GM21576 (cell line): ENCODE results near the gene BTNL9.
"Not testable (repeated sequence)": the region's sequence is repeated elsewhere in the genome, so short reads cannot be mapped to it uniquely, and the experiment has no call there.

Source experiments
- ATAC-seq: cut with Tn5 transposase; IDR thresholded peaks from one replicate; pipeline ENCODE4 v1.9.1; 2021; ENCODE audit warnings: mild to moderate bottlenecking, moderate library complexity; ENCODE audit not compliant: unreplicated experiment

BTNL9 gene

GRCh38 chr5:181042722-181043121 lies 2.7 kb downstream of the BTNL9 start:
- ATAC-seq: no peak

DNA sequence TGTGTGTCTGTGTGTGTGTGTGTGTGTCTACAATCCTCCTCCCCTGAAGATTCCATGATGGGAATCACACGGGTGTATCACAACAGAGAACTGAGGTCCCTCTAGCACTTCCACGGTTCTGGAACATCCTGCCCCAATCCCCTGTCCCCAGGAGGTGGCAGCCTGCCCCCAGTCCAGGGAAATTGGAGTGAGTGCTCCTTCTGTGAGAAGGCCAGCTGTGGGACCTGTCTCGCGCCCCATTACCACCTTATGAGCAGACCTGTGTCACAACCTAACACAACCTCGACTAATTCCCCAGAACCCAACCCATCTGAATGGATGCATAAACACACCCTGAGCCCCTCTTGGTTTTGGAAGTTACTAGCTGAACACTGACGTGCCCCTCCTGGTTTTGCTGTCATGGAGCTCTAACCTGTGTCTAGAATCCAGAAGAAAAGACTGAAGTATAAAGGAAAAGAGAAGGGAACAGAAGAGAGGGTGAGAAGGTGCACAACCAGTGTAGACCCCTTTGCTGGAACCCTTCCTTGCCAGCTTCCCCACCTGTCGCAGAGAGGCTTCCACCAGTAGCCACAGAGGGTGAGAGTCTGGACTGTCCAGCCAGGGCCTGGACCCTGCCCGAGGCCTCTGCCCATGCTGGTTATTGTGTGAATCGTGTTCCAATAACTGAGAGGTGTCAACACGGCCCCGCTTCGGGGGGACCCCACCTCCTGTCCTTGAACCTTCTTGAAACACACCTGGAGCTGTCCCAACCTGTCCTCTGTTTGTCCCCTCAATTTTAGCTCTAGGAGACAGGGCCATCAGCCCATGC lies 3.4 kb downstream of the BTNL9 start:
- no peak for ATAC-seq

DNA sequence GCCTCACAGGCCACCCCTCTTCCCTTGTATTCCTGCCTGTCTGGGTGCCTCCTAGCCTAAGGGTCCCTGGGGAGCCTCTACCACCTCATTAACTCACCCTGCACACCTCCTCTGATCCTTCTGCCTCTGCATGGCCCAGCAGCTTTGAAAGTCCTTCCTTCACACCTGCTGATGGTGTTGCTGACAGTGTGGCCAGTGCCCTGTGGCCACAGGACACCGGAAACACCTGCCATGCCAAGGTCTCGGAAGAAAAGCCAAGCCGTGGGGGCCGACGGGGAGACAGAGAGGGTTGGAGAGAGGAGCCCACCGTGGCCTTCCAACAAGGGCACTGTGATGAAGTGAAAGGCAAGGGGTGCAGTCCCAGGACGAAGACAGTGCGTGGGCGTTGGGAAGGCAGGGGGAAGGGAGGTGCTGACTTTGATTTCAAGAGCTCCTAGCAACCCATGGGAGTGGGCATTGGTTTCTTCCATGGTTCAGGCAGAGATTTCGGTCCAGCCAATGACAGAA lies 4.1 kb downstream of the BTNL9 start:
- ATAC-seq: no peak

DNA sequence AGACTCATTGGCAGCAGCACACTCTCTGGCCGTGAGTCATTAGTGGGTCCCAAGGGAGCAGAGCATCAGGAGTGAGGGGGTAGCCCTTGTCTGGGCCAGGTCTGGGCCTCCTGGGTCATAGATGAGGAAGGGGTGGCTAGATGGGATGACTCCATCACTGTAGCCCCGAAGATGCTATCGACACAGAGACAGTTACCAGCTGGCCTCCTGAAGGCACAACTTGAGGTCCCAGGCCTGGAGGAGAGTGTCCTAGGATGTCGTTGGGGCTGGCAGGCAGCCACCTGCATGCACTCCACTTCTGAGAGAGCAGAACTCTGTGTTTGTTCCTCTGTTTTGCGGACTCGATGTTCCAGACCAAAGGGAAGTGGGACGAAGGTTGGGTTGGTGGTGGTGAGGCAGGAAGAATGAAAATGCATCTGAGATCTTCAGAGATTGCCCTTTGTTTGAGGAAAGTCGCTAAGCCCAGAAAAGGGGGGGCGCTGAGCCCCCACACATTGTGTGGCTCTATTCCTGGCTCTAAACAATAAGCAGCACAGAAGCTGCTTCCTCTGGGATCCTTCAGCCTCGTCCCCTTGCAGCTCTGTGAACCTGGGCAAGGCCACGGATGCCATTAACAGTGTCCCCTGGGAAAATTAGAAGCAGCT lies 4.7 kb downstream of the BTNL9 start:
- no peak for ATAC-seq

DNA sequence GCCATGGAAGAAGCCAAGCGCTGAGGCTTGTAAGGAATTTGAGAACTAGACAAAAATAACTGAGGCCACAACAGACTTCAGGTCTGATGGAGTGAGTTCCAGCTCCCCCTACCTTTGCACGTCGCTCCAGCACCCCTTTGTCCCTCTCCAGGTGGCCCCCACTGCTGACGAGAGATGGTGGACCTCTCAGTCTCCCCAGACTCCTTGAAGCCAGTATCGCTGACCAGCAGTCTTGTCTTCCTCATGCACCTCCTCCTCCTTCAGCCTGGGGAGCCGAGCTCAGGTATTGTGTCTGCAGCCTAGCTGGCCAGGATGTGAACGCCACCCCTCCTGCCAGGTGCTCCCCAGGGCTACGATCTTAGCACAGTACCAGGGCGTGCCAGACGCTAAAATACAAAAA lies 5.2 kb downstream of the BTNL9 start:
- no peak for ATAC-seq

DNA sequence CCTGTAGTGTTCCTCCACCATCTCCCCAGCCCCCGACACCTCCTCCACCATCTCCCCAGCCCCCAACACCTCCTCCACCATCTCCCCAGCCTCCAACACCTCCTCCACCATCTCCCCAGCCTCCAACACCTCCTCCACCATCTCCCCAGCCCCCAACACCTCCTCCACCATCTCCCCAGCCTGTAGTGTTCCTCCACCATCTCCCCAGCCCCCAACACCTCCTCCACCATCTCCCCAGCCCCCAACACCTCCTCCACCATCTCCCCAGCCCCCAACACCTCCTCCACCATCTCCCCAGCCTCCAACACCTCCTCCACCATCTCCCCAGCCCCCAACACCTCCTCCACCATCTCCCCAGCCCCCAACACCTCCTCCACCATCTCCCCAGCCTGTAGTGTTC lies 5.8 kb downstream of the BTNL9 start:
- not testable (repeated sequence) for ATAC-seq

- ATAC-seq: no peak
These were observed 7.2 kb downstream of the BTNL9 start for GRCh38 chr5:181047288-181047687.

DNA sequence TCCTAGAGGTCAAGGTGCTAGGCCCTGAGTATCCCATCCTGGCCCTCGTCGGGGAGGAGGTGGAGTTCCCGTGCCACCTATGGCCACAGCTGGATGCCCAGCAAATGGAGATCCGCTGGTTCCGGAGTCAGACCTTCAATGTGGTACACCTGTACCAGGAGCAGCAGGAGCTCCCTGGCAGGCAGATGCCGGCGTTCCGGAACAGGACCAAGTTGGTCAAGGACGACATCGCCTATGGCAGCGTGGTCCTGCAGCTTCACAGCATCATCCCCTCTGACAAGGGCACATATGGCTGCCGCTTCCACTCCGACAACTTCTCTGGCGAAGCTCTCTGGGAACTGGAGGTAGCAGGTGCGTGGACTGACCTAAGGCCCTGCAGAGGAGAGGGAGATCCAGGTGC lies 7.9 kb downstream of the BTNL9 start:
- ATAC-seq: no peak

- no peak for ATAC-seq
These were observed 9.9 kb downstream of the BTNL9 start for GRCh38 chr5:181050016-181050415.

DNA sequence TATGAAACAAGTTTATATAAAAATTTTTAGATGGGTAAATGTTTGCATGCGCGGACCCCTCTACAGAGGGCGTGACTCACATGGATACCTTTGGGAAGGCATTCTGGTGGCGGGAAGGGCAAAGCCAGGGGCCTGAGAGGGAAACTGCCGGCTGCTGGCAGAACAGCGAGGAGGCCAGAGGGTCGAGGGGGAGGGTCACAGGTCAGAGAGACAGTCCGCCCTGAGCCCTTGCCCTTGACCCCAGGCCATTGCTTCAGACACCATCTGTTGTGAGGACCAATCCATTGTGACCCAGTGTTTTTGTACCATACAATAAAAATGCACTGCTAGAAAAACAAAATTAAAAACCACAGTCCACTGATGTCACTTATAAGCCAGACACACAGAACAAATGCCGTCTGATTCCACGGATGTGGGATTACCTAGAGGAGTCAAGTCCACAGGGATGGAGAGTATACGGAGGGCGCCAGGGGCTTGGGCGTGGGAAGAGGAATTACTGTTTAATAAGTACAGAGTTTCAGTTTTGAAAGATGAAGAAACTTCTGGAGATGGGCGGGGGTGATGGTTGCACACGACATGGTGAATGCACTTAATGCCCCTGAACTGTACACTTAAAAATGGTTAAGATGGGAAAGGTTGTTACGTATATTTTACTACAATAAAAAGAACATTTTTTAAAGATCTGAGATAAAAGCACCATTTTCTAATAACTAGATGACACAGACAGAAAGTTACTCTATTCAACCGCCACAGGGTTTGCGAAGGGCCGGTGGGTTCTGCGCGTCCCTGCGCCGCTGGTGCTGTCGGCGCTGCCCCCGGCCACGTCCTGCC lies 12.0 kb downstream of the BTNL9 start:
- no peak for ATAC-seq

DNA sequence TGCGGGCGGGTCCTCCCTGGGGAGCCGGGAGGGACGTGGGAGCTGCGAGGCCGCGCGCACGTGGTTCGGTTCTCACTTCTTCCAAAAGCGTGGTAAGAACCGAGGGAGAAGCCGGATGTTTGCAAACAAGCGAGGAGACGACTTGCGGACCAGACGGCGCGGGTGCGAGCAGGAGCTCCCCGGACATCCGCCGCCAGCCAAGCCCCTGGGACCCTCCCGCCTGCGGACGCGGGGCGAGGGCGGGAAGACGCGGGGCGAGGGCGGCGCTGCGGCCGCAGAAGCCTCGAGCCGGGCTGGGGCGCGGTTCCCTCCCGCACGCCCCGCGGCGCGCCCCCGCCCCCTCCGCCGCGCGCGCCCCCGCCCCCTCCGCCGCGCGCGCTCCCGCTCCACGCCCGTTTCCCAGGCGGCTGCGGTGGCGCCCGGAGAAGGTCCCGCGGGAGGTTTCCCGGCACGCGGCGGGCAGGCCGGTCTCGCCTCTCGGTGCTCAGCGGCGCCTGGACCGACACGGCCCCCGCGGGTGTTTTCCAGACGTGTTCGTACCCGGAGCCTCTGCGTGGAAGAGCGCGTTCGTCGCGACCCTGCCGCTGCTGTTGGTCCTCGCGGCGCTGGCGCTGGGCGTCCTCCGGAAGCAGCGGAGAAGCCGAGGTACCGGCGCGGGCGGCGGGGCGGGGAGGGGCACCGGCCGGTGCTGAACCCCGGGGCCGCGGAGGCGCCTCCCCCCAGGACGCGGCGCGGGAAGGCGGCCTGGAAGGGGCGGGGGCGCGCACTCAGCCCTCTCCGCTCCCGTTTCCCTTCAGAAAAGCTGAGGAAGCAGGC lies 12.8 kb downstream of the BTNL9 start:
- ATAC-seq: no peak

GRCh38 chr5:181053488-181054121 lies 13.5 kb downstream of the BTNL9 start:
- no peak for ATAC-seq

GRCh38 chr5:181054138-181054537 lies 14.1 kb downstream of the BTNL9 start:
- no peak for ATAC-seq

DNA sequence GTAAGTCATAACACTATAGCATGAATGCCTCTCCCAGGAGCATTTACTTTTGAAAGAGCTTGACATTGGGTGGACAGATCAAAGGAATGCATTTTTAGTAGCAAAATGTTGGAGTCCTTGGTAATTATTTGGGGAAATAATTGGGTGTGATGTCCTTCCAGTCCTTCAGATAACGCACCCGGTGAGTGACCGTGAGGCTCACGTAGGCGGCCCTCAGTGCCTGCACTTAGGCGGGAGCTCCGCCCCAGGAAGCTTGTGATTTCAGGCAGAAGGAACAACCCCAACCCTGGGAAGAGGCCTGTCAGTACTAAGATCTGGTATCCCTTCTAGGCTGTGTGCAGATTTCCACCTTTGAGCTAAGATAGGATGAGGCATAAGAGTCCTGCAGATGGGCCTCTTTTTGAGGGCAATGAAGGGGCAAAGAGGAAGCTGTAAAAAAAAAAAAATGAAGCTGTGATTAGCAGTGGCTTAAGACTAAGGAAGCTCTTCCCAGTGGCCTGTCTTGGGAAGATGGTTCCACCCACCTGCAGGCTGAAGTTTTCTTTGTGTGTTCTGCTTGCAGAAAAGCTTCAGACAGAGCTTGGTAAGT lies 14.9 kb downstream of the BTNL9 start:
- no peak for ATAC-seq

- ATAC-seq: no peak
These were observed 16.4 kb downstream of the BTNL9 start for GRCh38 chr5:181056431-181056830.

- ATAC-seq: no peak
These were observed 18.3 kb downstream of the BTNL9 start for GRCh38 chr5:181058321-181058720.

DNA sequence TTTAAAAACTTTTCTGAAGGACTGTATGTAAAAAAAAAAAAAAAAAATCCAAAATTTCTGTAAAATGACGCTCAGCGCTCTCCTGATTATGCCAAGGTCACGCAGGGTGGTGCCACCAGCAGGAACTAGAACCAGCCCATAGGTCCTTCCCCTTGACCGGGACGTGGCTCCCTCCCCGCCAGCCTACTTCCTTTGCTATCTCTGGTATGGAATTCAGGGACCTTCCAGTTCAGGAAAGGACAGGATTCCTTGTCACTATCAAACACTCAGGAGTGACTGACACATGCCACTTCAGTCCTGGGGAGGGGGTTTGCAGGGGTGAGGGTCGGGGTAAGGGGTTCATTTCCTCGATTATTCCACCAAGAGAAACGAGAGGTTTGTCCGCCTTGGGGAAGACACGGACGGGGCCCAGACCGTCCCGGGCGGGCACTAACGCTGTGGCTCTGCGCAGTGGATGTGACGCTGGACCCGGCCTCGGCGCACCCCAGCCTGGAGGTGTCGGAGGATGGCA lies 18.8 kb downstream of the BTNL9 start:
- ATAC-seq: no peak

DNA sequence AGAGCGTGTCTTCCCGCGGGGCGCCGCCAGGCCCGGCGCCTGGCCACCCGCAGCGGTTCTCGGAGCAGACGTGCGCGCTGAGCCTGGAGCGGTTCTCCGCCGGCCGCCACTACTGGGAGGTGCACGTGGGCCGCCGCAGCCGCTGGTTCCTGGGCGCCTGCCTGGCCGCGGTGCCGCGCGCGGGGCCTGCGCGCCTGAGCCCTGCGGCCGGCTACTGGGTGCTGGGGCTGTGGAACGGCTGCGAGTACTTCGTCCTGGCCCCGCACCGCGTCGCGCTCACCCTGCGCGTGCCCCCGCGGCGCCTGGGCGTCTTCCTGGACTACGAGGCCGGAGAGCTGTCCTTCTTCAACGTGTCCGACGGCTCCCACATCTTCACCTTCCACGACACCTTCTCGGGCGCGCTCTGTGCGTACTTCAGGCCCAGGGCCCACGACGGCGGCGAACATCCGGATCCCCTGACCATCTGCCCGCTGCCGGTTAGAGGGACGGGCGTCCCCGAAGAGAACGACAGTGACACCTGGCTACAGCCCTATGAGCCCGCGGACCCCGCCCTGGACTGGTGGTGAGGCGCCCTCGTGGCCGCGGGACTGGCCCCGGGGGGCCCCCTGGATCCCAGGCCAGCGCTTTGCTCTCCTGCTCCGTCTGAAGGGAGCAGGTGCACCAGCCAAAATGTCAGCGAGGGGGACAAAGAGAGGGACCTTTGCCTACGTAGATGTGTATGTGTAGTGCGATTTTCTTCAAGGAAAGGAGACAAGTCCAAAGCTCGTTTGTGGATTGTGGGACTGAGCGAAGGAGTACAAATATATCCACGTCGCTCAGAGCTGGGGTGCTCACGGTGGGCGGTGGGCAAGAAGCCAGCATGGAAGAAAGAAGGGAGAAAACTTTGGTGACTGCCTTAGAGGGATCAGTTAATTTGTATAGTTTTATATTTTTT lies 19.5 kb downstream of the BTNL9 start:
- no peak for ATAC-seq

- ATAC-seq: no peak
These were observed 20.1 kb downstream of the BTNL9 start for GRCh38 chr5:181060231-181060590.
